HG02678 (cell line): ENCODE measurements around the gene TATDN2.

Source experiments
- ATAC-seq: cut with Tn5 transposase; IDR thresholded peaks from one replicate; pipeline ENCODE4 v1.9.1; 2021; ENCODE audit warnings: mild to moderate bottlenecking, moderate library complexity; ENCODE audit not compliant: unreplicated experiment

The TATDN2 gene

GRCh38 chr3:10234526-10235230 is 13.6 kb upstream of the TATDN2 start:
- no peak for ATAC-seq

DNA sequence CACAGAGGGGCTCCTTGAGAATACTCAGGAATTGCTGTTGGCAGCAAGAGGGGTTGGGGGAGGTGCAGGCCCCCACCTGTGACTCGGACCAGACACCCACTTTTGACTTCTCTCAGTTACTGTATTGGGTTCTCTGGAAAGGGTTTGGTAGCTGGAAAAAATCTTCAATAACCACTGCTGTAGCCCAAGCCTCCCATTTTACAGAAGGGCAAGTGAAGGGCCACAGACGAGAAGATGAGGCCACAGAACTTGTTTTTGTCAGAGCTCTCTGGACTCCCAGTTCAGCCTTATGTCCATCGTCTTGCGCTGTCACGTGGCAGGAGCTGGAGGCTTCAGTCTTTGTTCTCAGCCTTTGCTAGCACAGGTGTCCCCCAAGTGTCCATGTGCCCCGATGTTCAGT is 12.7 kb upstream of the TATDN2 start:
- no peak for ATAC-seq

- no peak for ATAC-seq
Measured at GRCh38 chr3:10238345-10239183, 9.7 kb upstream of the TATDN2 start.

DNA sequence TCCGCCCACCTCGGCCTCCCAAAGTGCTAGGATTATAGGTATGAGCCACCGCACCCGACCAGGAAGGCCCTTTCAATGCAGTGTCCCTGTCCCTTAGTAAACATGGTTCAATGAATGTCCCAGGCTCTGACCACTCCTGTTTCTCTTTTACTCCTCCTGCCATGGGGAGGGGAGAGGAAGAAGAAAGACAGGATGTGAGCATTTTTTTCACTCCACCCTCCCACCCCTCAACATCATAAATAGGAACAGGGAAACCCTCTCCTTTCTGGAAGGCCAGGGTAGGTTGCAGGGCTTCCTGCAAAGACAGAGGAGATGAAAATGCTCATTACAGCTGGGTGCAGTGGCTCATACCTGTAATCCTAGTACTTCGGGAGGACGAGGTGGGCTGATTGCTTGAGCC is 7.5 kb upstream of the TATDN2 start:
- no peak for ATAC-seq

GRCh38 chr3:10242182-10243065 is 5.8 kb upstream of the TATDN2 start:
- ATAC-seq, result no peak

GRCh38 chr3:10244009-10244408 is 4.2 kb upstream of the TATDN2 start:
- ATAC-seq, result no peak

- no peak for ATAC-seq
Measured at GRCh38 chr3:10245081-10245712, 3.1 kb upstream of the TATDN2 start.

DNA sequence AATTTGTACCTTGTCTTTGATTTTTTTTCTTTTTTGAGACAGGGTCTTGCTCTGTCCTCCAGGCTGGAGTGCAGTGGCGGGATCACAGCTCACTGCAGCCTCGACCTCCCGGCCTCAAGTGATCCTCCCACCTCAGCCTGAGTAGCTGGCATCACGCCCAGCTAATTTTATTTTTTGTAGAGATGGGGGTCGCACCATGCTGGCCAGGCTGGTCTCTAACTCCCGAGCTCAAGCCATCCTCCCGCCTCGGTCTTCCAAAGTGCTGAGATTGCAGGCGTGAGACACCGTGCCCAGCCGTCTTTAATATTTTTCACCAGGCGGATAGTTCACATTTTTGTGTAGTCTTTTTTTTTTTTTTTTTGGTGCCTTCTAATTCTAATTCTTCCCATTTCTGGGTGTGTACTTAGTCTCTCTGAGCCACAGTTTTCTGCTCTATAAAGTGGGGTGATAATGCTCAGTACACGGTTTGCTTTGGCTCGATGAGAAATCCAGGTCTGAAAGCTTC is 528 bp upstream of the TATDN2 start:
- no peak for ATAC-seq

DNA sequence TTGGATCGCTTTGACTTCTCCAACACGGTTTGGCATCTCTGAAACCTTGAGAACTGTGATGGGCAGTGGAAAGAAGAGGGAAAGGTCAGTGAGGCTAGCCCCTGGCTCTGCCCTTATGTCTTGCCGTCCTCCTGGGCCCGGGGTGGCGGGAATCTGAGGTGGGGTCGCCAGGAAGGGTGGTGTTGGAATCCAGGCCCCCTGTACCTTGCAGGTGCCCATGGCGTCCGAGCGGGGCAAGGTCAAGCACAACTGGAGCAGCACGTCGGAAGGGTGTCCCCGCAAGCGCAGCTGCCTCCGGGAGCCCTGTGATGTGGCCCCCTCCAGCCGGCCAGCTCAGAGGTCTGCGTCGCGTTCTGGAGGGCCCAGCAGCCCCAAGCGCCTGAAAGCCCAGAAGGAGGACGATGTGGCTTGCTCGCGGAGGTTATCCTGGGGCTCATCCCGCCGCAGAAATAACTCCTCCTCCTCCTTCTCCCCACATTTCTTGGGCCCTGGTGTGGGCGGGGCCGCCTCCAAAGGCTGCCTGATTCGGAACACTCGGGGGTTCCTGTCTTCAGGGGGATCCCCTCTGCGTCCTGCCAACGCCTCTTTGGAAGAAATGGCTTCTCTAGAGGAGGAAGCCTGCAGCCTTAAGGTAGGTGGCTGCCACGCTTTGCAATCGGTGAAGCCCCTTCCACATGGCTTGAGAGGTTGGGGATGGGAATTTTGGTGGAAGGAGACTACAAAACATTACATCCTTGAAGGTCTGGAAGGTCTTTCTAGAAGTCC is 907 bp downstream of the TATDN2 start:
- ATAC-seq, result no peak

GRCh38 chr3:10249833-10250232 is 1.6 kb downstream of the TATDN2 start:
- ATAC-seq, result no peak

- no peak for ATAC-seq
Measured at GRCh38 chr3:10251006-10251405, 2.7 kb downstream of the TATDN2 start.

GRCh38 chr3:10253731-10254130 is 5.5 kb downstream of the TATDN2 start:
- no peak for ATAC-seq

DNA sequence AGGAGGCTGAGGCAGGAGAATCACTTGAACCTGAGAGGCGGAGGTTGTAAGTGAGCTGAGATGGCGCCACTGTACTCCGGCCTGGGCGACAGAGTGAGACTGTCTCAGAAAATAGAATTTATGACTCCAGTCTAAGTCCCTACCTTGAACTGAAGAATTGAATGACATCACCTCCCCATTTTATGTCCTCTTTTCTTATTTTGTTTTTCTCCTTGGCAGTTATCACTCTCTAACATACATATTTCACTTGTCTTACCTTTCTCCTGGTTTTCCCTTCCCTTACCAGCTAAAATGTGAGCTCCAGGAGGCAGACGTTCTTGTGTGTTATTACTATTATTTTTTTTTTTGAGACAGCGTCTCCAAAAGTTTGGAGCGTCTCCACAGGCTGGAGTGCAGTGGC is 7.6 kb downstream of the TATDN2 start:
- ATAC-seq, result no peak

DNA sequence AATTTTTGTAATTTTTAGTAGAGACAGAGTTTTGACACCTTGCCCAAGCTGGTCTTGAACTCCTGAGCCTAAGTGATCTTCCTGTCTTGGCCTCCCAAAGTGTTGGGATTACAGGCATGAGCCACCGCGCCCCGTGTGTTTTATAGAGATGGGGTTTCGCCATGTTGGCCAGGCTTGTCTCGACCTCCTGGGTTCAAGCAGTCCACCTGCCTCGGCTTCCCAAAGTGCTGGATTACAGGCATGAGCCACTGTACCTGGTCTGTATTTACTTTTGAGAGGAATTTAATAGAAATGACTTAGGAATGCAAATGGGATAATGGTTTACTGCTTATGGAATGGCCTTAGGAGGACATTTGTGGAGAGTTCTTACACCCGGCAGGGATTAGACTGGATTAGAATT is 10.8 kb downstream of the TATDN2 start:
- no peak for ATAC-seq

DNA sequence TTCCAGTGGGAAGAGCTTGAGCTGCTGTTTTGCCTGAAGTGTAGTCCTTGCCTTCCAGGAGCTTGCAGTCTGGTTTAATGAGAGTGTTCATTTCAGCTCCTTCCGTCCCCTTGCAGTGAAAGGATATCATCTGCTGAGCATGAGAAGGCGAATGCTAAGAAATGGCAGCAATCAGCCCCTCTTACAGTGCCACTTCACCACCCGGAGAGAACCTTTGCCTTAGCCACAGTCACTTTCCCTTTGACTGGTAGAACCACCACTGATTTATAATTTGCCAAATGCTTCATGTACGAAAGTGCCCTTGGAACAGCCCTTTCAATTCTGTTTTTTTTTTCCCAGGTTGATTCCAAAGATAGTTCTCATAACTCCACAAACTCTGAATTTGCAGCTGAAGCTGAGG is 11.5 kb downstream of the TATDN2 start:
- ATAC-seq, result no peak

GRCh38 chr3:10260211-10260701 is 12.0 kb downstream of the TATDN2 start:
- ATAC-seq, result no peak

DNA sequence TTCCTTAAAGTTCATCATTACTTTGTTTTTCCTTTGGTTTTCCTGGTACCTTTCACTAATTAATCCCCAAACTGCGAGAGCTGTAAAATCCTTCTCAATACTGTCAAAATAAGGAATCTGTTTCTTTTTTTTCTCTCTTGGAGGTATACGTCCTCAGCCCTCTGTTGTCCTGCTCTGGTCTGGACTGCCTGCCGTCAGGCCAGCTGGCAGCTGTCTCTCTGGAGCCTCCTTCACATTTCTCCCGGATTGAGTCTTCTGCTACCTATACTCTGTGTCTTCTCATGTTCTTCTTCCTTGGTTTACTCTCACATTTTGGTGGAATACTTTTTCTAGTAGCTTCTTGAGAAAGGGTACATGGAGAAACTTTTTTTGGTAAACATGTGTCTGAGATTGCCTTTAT is 13.8 kb downstream of the TATDN2 start:
- ATAC-seq, result no peak

GRCh38 chr3:10263646-10264363 is 15.5 kb downstream of the TATDN2 start:
- ATAC-seq, result no peak

- no peak for ATAC-seq
Measured at GRCh38 chr3:10265833-10266232, 17.6 kb downstream of the TATDN2 start.
